DOHH2 (cell line): Measurements from ENCODE around the gene ATP9B.

Source experiments
- H3F3A ChIP-seq: fragments of 200-600 bp; sonication (generic), shearing (Covaris generic); 2 replicates; pipeline ENCODE4 v1.6.0; 2016; ENCODE audit warnings: antibody characterized with exemption, mild to moderate bottlenecking; ENCODE audit not compliant: control insufficient read depth, insufficient read depth
- H3K27ac ChIP-seq: fragments of 200-600 bp; sonication (generic); 2 replicates; pipeline ENCODE4 v1.5.1; 2014; ENCODE audit warnings: low read depth, mild to moderate bottlenecking, low read length, moderate library complexity
- H3K27me3 ChIP-seq: fragments of 200-600 bp; sonication (generic); 2 replicates; pipeline ENCODE4 v1.6.1; 2014; ENCODE audit warnings: mild to moderate bottlenecking, low read length, mixed read lengths; ENCODE audit not compliant: control insufficient read depth
- H3K36me3 ChIP-seq: fragments of 200-600 bp; sonication (generic); 2 replicates; pipeline ENCODE4 v1.6.1; 2014; ENCODE audit warnings: mild to moderate bottlenecking, low read length, moderate library complexity, mixed read lengths; ENCODE audit not compliant: control insufficient read depth
- H3K4me1 ChIP-seq: fragments of 200-600 bp; sonication (generic); 2 replicates; pipeline ENCODE4 v1.6.1; 2014; ENCODE audit warnings: mild to moderate bottlenecking, low read length, mixed read lengths; ENCODE audit not compliant: control insufficient read depth
- H3K4me2 ChIP-seq: fragments of 200-600 bp; sonication (generic); 2 replicates; pipeline ENCODE4 v1.6.0; 2014; ENCODE audit warnings: mild to moderate bottlenecking, low read length, moderate library complexity
- H3K4me3 ChIP-seq: fragments of 200-600 bp; sonication (generic); 2 replicates; pipeline ENCODE4 v1.5.1; 2014; ENCODE audit warnings: mild to moderate bottlenecking, low read length, mixed read lengths
- H3K79me2 ChIP-seq: fragments of 200-600 bp; sonication (generic); 2 replicates; pipeline ENCODE4 v1.6.1; 2014; ENCODE audit warnings: mild to moderate bottlenecking, low read length, mixed read lengths; ENCODE audit not compliant: control insufficient read depth
- H3K9me2 ChIP-seq: fragments of 200-600 bp; sonication (generic); replicated peaks from 2 replicates; pipeline ENCODE4 v1.6.1; 2014; ENCODE audit warnings: mild to moderate bottlenecking, low read length, mixed read lengths; ENCODE audit not compliant: control insufficient read depth
- H3K9me3 ChIP-seq: fragments of 200-600 bp; sonication (generic); 2 replicates; pipeline ENCODE4 v1.6.1; 2014; ENCODE audit warnings: antibody characterized with exemption, low read length, mixed read lengths; ENCODE audit not compliant: control insufficient read depth, insufficient read depth
- H4K20me1 ChIP-seq: fragments of 200-600 bp; sonication (generic); 2 replicates; pipeline ENCODE4 v1.6.0; 2014; ENCODE audit warnings: low read depth, mild to moderate bottlenecking, antibody characterized with exemption, low read length, moderate library complexity; ENCODE audit not compliant: control insufficient read depth, insufficient read depth
- EZH2phosphoT487 ChIP-seq: fragments of 200-600 bp; sonication (generic); IDR thresholded peaks from 2 replicates; pipeline ENCODE4 v1.6.1; 2017; ENCODE audit warnings: borderline replicate concordance, mild to moderate bottlenecking, antibody characterized with exemption, low read length, moderate library complexity, mixed read lengths
- TF ChIP-seq, protein P1 (sequence below): fragments of 200-600 bp; sonication (generic); IDR thresholded peaks from one replicate; pipeline ENCODE4 v1.5.1; 2014; ENCODE audit warnings: antibody characterized with exemption, mild to moderate bottlenecking, low read depth, low read length; ENCODE audit not compliant: poor library complexity, severe bottlenecking

Gene ATP9B

GRCh38 chr18:79309614-79310358 is 240.6 kb downstream of the ATP9B start:
- Histone ChIP-seq H3K36me3 (peaks cover 3% of the 10 kb centered on the region; the same call in 1 of the 2 replicates), H3K4me1 (no peaks in the 10 kb centered on the region), H3F3A (no peaks in the 10 kb centered on the region), H3K79me2 (no peaks in the 10 kb centered on the region), H4K20me1 (no peaks in the 10 kb centered on the region), H3K27ac (no peak overlapping the region), H3K9me3 (no peaks in the 10 kb centered on the region), H3K4me2 (no peak overlapping the region), H3K9me2 (no peaks in the 10 kb centered on the region), H3K27me3 (no peaks in the 10 kb centered on the region), H3K4me3 (no peak overlapping the region)
- TF ChIP-seq EZH2phosphoT487 = no peak
- TF ChIP-seq, protein P1, sequence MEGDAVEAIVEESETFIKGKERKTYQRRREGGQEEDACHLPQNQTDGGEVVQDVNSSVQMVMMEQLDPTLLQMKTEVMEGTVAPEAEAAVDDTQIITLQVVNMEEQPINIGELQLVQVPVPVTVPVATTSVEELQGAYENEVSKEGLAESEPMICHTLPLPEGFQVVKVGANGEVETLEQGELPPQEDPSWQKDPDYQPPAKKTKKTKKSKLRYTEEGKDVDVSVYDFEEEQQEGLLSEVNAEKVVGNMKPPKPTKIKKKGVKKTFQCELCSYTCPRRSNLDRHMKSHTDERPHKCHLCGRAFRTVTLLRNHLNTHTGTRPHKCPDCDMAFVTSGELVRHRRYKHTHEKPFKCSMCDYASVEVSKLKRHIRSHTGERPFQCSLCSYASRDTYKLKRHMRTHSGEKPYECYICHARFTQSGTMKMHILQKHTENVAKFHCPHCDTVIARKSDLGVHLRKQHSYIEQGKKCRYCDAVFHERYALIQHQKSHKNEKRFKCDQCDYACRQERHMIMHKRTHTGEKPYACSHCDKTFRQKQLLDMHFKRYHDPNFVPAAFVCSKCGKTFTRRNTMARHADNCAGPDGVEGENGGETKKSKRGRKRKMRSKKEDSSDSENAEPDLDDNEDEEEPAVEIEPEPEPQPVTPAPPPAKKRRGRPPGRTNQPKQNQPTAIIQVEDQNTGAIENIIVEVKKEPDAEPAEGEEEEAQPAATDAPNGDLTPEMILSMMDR = no peak

DNA sequence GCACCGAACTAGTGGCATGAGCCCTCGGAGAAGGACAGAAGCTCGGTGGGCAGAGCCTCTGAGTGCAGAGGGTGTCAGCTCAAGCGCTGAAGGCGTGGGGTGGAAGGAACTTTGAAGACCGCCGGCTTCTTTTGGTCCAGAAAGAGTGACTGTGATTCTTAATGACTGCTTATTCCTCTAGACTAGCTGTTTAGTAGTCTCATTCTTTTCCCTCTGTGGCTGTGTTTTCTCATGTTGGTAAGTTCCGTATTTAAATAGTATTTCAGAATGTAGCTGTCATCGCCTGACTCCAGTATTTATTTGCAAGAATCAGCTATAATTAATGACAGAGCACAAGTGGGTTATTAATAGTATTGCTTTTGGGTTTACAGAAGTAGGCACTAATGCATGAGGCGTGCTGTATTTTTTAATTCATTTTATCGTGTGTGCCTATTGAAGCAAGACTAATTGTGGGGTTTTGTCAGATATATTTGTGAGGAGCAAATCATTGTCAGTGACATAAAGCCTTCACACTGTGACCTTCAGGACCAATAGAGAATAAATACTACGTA is 245.7 kb downstream of the ATP9B start:
- no peaks in the 10 kb centered on the region for H3K79me2 ChIP-seq

GRCh38 chr18:79315596-79315995 is 246.4 kb downstream of the ATP9B start:
- no peak overlapping the region for H3K27ac ChIP-seq
- no peaks in the 10 kb centered on the region for H3K9me2 ChIP-seq
- H3K79me2 ChIP-seq = no peaks in the 10 kb centered on the region
- H4K20me1 ChIP-seq = no peaks in the 10 kb centered on the region
- H3K4me2 ChIP-seq = no peak overlapping the region
- no peaks in the 10 kb centered on the region for H3K4me1 ChIP-seq
- no peaks in the 10 kb centered on the region for H3F3A ChIP-seq
- no peaks in the 10 kb centered on the region for H3K9me3 ChIP-seq
- no peaks in the 10 kb centered on the region for H3K36me3 ChIP-seq
- H3K4me3 ChIP-seq = no peak overlapping the region
- H3K27me3 ChIP-seq = no peaks in the 10 kb centered on the region
- TF ChIP-seq EZH2phosphoT487 = no peak
- TF ChIP-seq, protein P1 = no peak

More for the DNA sequence above, 245.7 kb downstream of the ATP9B start:
- H3K27ac ChIP-seq = no peak overlapping the region
- no peaks in the 10 kb centered on the region for H3K9me3 ChIP-seq
- no peaks in the 10 kb centered on the region for H3K9me2 ChIP-seq
- no peak for TF ChIP-seq EZH2phosphoT487
- TF ChIP-seq, protein P1 = no peak
- H3K4me3 ChIP-seq = no peak overlapping the region
- H3K36me3 ChIP-seq = no peaks in the 10 kb centered on the region
- H4K20me1 ChIP-seq = no peaks in the 10 kb centered on the region
- no peaks in the 10 kb centered on the region for H3F3A ChIP-seq
- H3K4me1 ChIP-seq = no peaks in the 10 kb centered on the region
- no peaks in the 10 kb centered on the region for H3K27me3 ChIP-seq
- H3K4me2 ChIP-seq = no peak overlapping the region
